NCI-H82 treated with DMSO at 0.1 percent for 48 hours (cell line): ENCODE data around the gene BIRC6.
"Not testable (repeated sequence)": the region's sequence is repeated elsewhere in the genome, so short reads cannot be mapped to it uniquely, and the experiment has no call there.

Experiments
- DNase-seq: peaks from one replicate; lab custom pipeline; 2025; ENCODE audit not compliant: unreplicated experiment; lab: John Stamatoyannopoulos, UW

The BIRC6 gene

GRCh38 chr2:32502941-32503340 lies 146.1 kb downstream of the BIRC6 start:
- no peak for DNase-seq

DNA sequence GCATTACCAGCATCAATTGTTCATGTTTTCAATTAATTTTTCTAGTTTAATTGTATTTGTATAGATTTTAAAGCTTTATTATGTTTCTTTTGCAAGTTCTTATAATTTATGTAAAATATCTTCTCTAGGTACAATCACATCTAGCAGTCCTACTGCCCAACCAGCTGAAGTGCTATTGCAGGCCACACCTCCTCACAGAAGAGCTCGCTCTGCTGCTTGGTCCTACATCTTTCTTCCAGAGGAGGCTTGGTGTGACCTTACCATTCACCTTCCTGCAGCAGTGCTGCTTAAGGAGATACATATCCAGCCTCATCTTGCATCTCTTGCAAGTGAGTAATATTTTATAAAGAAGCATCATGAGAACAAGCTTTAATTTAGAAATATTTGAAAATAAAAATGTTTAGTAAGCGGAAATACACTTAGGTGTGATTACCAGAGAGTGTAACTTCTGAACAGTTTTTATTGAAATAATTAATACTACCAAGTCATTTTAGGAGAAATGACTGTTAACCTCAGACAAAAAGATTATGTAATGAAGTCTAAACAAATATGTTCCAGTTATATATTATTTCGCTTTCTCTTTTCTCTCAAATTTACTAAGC lies 148.2 kb downstream of the BIRC6 start:
- DNase-seq = no peak

GRCh38 chr2:32506446-32506845 lies 149.6 kb downstream of the BIRC6 start:
- no peak for DNase-seq

- DNase-seq = no peak
These were observed 158.1 kb downstream of the BIRC6 start for GRCh38 chr2:32514946-32515345.

DNA sequence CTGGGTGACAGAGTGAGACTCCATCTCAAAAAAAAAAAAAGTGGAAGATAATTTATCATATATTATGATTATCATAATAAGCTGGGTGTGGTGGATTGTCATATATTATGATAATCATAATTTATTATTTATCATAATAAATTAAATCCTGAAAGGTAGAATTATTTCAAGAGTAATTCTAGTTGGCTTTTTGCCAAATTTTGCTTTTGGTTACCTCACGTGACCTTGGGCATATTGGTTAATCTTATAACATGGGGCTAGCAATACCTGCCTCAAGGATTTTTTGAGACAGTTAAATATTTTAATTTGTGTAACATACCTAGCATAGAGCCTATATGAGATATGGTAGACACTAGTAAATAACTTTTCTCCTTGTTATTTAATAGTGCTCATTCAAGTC lies 159.7 kb downstream of the BIRC6 start:
- no peak for DNase-seq

DNA sequence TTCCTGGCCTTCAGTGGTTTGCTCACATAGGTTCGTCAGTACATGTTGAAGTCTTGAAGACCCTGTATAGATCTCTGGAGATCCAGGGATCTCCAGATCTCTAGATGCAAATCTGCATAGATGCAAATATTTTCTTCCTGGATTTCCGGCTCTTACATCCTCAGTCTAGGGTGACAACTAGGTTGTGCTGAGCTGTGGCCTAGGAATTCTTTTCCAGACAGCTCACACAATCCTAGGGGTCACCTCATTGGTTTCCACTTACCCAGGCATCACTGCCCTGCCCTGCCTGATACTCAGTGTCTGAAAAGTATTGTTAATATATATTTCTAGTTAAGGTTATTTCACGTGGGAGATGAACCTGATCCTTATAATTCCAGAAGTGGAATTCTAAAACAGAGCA lies 165.9 kb downstream of the BIRC6 start:
- no peak for DNase-seq

DNA sequence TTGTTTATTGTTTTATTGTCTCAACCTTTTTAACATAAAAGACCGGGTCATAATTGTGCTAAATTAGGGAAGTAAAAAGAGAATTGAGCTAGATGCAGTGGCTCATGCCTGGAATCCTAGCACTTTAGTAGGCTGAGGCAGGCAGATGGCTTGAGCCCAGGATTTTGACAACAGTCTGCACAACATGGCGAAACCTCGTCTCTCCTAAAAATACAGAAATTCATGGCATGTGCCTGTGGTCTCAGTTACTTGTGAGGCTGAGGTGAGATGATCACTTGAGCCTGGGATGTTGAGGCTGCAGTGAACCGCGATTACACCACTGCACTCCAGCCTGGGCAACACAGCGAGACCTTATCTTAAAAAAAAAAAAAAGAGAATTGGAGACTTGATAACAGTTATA lies 166.9 kb downstream of the BIRC6 start:
- no peak for DNase-seq

GRCh38 chr2:32532341-32532740 lies 175.5 kb downstream of the BIRC6 start:
- DNase-seq = no peak

DNA sequence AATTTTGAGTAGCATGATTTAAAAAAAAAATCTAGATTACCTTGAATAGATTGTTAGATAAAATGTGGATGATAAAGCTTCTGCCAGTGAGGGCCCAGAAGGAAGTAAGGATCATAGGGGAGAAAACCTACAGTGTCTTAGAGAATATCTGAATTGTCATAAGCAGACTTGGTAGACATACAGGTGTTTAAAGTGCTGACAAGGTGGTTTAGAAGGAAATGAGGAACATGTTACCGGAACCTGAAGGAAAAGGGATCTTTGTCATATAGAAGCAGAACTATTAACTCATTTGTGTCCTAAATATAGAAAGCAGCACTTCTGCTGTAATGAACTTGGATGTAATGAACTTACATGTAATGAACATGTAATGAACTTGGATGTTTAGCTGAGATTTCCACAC lies 176.1 kb downstream of the BIRC6 start:
- DNase-seq = no peak

- DNase-seq = no peak
These were observed 178.0 kb downstream of the BIRC6 start for GRCh38 chr2:32534831-32535230.

GRCh38 chr2:32538735-32539134 lies 181.9 kb downstream of the BIRC6 start:
- no peak for DNase-seq

- not testable (repeated sequence) for DNase-seq
These were observed 195.7 kb downstream of the BIRC6 start for GRCh38 chr2:32552483-32552882.

DNA sequence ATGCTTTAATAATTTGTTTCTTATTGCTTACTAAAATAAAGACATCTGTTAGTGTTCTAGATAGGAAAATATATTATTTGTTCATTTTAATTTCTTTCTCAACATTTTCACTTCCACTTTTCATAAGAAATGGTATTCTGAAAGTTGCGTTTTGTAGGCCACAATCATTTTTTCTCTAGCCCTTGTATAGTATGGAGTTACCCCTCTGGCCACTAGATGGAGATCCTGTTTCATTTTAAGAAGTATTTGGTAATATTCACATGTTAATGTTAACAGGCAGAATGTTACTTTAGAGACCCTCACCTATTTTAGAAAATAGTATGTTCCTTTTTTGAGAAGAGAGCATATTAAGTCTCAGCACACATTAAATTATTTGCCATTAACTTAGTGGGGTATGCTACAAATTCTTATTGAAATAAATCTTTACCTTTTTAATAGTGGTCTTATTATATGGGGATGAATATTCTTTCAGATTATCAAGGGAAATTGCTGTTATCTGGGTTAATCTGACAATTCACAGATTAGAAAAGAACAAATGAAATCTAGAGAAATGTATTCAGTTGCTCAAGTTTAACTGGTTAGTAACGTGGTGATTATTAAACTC lies 197.1 kb downstream of the BIRC6 start:
- DNase-seq = peak; percentile 15

DNA sequence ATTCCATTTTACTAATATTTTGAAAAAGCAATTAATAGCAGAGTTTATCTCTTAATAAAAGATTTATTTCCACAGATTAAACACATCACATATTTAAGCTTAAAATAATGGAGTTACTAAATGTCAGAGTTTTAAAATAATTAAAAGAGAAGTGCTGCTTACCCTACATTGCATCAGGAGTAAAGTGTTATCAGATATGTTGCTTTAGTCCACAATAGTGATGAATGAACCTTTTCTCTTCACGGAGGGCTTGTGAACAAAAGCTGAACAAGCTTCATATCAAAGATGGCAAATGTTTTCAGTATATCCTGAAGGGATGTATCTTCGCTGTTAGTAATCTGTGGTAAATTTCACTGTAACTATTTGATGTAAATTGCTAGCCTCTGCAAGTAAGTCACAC lies 201.7 kb downstream of the BIRC6 start:
- DNase-seq = no peak

DNA sequence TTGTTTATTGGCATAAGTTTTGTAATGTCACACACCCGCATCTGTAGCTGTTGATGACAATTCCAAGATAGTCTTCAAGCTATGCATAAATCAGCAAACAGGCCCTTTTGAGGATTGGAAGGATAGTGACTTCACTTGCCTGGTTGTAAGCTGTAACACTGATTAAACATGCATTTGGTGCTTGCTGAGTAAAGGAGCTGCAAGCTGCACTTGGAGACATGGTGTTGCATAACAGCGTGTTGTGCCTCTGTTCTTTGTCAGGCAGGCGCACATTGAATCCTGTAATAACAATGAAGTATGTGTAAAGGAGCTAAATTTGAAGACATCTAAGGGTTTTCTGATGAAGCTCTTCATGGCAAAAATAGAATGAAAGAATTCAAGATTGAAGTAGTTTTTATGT lies 202.3 kb downstream of the BIRC6 start:
- DNase-seq = no peak

GRCh38 chr2:32562906-32563305 lies 206.1 kb downstream of the BIRC6 start:
- DNase-seq = no peak

- DNase-seq = no peak
These were observed 207.7 kb downstream of the BIRC6 start for GRCh38 chr2:32564417-32565035.

GRCh38 chr2:32565902-32566301 lies 209.1 kb downstream of the BIRC6 start:
- DNase-seq = no peak

GRCh38 chr2:32572030-32572429 lies 215.2 kb downstream of the BIRC6 start:
- DNase-seq = no peak

GRCh38 chr2:32572737-32573136 lies 215.9 kb downstream of the BIRC6 start:
- no peak for DNase-seq

GRCh38 chr2:32591669-32592463 lies 235.0 kb downstream of the BIRC6 start:
- DNase-seq = no peak

DNA sequence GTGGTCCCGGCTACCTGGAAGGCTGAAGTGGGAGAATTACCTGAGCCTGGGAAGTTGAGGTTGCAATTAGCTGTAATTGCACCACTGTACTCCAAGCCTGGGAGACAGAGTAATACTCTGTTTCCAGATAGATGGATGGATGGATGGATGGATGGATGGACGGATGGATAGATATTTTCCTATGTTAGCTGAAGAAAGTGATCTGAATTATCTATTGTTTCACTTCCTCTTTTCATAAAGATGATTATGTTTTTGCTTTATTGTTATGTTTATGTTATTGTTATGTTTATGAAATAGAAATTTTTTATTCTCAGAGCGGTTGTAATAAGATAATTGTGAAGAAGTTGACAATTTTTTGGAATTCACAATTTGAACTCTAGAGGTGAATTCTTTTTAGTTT lies 237.8 kb downstream of the BIRC6 start:
- no peak for DNase-seq
